ENCODE data around the gene SH3GL3. TPM values are rescaled to one million over a fixed set of nuclear protein-coding genes. Genes with fewer than 3 reads are reported as not detected.

Gene SH3GL3
- total RNA-seq, 1 donor from 2014 or later: 0.88 TPM

DNA sequence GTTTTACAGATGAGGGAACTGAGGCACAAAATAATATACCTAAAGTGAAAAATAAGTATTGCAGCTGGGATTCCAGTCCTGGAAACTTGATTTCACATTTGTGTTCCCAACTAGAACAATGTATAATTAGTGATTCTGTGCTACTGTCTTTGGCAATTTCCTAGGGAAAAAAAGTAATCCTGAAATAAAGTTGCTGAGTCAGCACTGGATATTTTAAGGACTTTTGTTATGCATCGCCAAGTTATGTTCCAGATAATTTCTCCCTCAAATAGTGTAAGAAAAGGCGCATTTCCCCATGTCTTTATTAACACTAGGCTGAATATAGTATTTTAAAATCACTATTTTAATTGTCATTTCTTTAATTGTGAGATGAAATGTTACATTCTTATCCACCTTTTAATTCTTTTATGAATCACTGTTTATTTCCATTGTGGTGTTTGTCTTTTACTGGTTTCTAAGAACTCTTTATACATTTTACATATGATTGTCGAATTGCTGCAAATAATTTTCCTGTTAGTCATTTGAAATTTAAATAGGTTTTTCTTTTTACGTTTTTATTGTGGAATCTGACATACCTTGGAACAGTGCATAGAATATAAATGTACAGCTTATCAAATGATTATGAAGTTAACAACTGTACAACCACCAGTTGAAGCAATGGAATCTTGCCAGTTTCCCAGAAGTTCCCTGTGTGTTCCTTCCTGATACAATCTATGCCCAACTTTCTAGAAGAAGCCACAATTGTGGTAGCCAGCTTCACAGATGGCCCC lies 56.6 kb downstream of the SH3GL3 start:
- no peak for DNase-seq (ENCODE audit: low read depth)

DNA sequence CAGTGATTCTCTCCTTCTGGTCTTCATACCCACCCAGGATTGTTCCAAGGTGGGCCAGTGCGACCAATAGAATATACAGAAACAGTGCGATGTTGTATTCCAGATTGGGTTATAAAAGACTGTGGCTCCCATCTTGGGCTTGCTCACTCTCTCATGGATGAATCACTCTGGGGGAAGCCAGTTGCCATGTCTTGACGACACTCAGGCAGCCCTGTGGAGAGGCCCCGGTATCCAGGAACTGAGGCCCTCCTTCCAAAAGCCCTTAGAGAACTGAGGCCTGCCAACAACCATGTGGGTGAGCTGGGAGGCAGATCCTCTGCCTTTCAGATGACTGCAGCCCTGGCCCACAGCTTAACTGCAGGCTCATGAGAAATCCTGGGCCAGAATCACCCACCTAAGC lies 57.2 kb downstream of the SH3GL3 start:
- DNase-seq (ENCODE audit: low read depth): peak; percentile 3

DNA sequence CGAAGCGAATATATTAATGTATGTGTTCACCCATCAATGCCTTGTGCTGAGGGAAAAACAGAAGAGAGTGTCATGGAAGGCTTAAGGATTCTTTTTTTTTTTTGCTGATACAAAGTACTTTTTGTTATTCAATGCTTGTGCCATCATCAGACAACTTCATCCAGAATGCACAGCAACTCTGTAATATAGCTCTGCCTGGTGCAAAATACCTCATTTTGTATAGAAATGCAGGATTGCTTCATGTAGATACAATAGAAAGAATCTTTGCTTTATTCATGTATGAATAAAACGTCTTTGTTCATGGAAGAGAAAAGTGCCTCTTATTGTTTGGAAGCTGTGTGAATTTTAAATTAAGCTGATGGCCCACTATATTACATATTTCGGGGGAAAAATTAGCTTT lies 62.9 kb downstream of the SH3GL3 start:
- no peak for DNase-seq (ENCODE audit: low read depth)

GRCh38 chr15:83512459-83512858 lies 65.3 kb downstream of the SH3GL3 start:
- DNase-seq (ENCODE audit: low read depth): no peak

GRCh38 chr15:83514584-83514983 lies 67.4 kb downstream of the SH3GL3 start:
- DNase-seq (ENCODE audit: low read depth): no peak

DNA sequence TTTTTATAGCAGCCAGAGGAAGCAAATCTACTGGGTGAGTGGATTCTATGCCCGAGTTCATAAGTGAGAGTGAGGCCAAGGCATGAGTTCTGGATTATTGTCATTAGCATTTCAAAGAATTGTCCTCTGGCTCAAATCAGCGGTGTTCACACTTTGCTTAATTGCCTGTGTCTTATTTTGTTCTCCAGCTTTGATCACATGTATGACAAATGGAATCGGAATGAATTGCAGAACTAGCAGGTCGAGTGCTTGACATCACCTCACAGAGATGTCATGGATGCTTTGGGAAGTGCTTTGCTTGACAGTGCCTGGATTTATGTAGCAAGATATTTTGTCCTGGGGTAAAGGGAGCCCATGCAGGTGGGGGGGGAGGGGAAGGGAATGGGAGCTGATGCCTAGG lies 68.0 kb downstream of the SH3GL3 start:
- DNase-seq (ENCODE audit: low read depth): no peak

DNA sequence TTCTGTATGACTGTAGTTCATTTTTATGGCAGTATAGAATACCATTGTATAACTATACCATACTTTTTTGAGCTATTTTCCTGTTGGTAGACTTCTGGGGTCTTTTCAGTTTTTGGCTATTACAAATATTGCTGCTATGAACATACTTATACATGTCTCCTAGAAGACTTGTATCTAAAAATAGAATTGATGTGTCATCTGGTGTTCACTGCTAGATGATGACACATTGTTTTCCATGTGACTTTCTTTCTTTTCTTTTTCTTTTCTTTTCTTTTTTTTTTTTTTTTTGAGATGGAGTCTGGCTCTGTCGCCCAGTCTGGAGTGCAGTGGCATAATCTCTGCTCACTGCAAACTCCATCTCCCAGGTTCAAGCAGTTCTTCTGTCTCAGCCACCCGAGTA lies 69.8 kb downstream of the SH3GL3 start:
- DNase-seq (ENCODE audit: low read depth): peak; percentile 7

DNA sequence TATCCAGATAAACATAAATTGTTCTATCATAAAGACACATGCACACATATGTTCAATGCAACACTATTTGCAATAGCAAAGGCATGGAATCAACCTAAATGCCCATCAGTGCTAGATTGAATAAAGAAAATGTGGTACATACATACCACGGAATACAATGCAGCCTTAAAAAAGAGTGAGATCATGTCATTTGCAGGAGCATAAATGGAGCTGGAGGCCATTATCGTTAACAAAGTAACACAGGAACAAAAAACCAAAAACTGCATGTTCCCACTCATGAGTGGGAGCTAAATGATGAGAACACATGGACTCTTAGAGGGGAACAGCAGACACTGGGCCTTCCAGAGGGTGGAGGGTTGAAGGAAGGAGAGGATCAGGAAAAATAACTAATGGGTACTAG lies 79.2 kb downstream of the SH3GL3 start:
- DNase-seq (ENCODE audit: low read depth): no peak

DNA sequence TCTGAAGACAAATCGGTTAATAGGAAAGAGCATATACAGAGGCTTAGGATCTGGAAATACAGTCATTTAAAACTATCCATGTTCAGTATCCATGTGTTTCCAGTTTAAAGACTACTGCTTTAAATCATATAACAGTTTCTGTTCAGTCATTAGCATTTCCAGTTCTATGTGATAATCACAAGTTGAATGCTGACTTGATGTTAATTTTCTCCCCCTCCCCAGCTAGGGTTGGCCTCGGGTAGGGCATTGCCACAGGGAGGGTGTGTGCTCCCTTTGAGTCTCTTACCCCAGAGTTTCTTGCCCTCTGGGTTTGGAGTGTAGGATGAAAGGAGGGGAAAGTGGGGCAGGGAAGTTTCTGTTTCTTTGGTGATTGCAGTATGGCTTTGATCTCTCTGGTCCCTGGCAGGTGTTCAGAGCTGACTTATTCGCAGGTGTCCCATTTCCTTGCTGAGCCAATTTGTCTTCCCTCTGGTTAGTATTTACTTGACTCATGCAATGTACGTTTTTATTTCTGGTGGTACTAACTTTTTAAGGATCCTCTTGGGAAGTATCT lies 86.3 kb downstream of the SH3GL3 start:
- DNase-seq (ENCODE audit: low read depth): no peak

DNA sequence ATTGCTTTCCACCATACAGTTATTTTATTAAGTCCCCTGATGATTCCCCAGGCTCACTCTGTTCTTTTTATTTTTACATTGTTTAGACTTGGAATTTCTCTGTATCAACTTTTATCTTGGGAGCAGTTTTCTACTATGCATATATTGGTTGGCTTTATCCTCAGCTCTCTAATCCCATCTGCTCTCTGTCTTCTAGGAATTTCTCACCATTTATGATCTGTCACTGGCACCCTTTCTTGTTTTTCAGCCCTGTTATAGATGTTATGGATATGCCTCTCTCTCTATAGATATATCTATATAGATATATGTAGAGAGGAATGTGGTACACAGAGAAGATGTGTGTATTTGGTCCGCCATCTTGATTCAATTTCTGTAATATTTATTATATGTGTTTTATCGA lies 90.5 kb downstream of the SH3GL3 start:
- no peak for DNase-seq (ENCODE audit: low read depth)

- no peak for DNase-seq (ENCODE audit: low read depth)
These were observed 91.5 kb downstream of the SH3GL3 start for GRCh38 chr15:83538682-83539081.

DNA sequence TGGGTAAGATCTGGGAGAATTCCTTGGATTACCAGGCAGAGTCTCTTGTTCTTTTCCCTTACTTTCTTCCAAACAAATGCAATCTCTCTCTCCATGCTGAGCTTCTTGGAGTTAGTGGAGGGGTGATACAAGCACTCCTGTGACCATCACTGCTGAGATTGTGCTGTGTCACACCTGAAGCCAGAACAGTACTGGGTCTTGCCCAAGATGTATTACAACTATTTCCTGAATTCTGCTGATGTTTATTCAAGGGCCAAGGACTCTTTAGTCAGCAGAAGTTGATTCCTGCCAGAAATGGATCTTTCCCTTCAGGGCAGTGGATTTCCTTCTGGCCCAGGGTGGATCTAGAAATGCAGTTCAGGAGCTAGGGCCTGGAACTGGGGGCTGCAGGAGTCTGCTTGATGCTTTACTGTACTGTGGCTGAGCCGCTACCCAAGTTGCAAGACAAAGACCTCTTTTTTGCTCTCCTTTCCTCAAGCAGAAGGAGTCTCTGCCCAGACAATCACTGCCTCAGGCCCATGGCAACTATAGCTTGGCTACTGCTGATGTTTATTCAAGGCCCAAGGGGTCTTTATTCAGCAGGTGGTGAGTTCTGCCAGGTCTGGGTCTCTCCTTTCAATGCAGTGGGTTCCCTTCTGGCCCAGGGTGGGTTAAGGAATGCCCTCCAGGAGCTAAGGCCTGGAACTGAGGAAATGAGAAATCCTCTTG lies 98.8 kb downstream of the SH3GL3 start:
- no peak for DNase-seq (ENCODE audit: low read depth)

DNA sequence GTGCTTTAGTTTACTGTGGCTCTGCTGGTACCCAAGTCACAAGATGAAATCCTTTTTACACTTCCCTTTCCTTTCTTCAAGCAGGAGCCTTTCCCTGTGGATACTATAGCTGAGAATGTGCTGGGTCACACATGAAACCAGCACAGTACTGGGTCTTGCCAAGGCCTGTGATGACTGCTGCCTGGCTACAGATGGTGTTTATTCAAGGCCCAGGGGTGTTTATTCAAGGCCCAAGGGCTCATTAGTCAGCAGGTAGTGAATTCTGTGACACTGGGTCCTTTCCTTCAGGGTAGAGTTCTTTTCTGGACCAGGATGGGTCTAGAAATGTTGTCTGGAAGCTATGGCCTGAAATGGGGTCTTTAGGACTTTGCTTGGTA lies 99.4 kb downstream of the SH3GL3 start:
- no peak for DNase-seq (ENCODE audit: low read depth)

DNA sequence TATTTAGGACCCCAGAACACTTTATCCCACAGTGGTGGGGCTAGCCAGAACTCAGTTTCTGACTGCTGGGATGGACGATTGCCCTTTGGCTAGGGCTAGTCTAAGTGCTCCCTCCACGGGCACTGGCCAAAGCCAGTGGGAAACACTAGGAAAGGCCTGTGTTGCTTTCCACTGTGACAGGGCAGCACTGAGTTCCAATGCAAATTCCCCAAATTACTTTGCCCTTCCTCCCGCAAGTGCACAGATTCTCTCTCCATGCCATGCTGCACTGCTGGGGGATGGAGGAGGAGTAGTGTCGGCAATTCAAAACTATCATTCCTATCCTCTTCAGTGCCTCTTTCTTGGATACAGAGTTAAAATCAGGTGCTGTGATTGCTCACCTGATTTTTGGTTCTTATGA lies 100.0 kb downstream of the SH3GL3 start:
- DNase-seq (ENCODE audit: low read depth): no peak

GRCh38 chr15:83549623-83550022 lies 102.5 kb downstream of the SH3GL3 start:
- no peak for DNase-seq (ENCODE audit: low read depth)

GRCh38 chr15:83554558-83554957 lies 107.4 kb downstream of the SH3GL3 start:
- no peak for DNase-seq (ENCODE audit: low read depth)

DNA sequence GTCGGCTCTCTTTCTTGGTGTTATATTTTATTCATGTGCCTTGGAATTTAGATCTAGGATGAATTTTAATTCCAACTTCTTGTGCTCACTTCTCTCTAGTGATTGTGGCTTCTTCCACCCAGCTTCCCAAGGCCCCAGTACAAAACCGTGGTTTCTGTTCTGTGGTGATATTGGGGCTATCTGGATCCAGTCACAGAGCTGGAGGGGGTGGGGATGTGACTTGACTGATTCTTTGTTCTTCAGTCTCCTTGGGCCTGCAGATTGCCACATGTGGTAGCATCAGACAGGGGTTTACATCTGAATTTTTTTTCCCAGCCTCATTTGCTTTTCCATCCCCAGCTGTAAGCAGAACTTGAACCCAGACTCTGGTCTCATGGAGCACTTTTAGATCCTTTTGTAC lies 108.2 kb downstream of the SH3GL3 start:
- no peak for DNase-seq (ENCODE audit: low read depth)

- no peak for DNase-seq (ENCODE audit: low read depth)
These were observed 108.9 kb downstream of the SH3GL3 start for GRCh38 chr15:83556068-83556467.

DNA sequence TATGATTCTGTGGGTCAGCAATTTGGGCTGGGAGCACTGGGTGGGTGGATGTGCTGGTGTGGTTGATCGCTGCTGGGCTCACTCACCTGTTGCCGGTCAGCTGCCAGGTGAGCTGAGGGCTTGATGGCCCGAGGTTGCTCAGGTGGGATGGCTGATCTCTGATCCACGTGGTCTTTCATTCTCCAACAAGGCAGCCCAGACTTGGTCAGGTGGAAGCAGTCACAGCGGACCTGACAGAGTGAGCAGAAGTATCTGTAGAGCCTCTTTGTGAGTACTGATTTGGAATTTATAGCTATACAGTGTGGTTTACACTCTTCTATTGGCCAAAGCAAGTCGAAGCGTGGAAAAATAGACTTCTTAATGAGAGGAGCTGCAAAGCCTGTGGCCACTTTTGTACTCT lies 109.6 kb downstream of the SH3GL3 start:
- DNase-seq (ENCODE audit: low read depth): no peak

DNA sequence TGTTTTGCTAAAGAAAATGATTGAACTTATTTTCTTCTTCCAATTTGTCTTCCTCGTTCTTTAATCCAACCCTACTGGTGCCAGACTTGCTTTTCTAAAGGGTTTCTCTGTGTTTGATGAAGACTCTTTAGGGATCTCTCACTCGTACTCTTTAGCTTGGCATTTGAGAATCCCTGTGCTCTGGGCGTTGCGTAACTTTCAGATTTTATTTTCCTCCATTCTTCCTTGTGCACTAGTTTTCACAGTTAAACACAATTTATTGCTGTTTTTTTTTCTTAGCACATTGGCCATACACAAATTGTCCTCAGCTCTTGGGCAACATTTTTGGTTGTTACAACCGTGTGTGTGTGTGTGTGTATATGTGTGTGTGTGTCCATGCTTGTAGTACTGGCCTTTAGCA lies 111.0 kb downstream of the SH3GL3 start:
- DNase-seq (ENCODE audit: low read depth): no peak

DNA sequence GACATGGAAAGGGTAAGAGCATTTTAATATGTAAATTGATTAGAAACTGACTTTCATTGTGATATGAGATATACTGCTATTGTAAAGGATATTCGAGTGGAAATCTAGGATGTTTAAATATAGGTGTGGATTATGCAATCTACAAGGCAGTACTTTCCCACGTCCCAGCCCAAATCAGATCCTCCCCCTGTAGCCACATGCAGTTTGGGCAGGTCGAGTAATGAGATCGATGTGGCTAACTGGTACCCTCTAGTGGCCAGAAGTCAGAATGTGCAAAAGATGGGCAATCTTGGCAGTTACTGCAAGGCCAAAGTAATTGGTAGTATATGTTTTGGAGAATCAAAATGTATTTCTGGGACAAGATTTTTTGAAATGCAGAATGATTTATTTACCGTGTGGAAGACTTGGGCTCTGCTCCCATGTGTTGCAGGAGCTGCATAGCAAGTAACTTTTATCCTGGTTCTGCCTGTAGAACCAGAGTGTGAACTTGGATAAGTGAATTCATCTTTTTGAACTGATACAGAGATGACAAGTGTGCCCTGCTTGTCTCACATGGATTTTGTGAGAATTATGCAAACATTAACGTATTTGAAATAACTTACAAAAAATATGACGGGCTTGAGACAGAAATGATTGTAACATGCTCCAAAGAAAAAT lies 112.3 kb downstream of the SH3GL3 start:
- DNase-seq (ENCODE audit: low read depth): peak; percentile 69

DNA sequence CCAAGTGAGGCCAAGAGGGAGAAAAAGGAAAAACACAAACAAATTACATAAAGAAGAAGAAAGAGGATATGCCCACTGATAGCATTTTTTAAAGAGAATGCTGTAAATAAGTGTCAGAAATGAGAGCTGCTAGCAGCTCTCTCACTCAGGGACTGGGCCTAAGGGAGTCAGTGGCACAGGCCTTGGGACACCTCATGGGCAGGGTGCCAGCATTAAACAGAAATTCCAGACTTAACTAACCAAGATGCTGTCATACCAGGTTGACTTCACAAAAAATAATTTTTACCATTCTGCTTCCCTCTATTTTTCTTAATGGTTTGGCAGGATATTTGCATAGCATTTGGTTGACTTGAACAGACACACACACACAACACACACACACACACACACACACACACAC lies 114.5 kb downstream of the SH3GL3 start:
- DNase-seq (ENCODE audit: low read depth): no peak

Measured in myocyte (in vitro differentiated cells).